Adrenal gland (tissue), 12 donors: ENCODE measurements around the gene KIF25. TPM values are rescaled to one million over a fixed set of nuclear protein-coding genes. Genes with fewer than 3 reads are reported as not detected.

ENCODE experiments used
- DNase-seq, 7 donors: peaks; one replicate each; pipeline ENCODE4 v3.0.0-alpha.2; 2019 to 2020
- H3K27ac ChIP-seq, 5 donors: fragments of 200-600 bp; sonication (generic) in 4 of 5; 1 replicate in 3 of 5; 2 replicates in 2 of 5; pipeline versions ENCODE4 v1.5.1 to v1.8.0; 2016 to 2020; ENCODE audit warnings: mild to moderate bottlenecking in 1 of 5
- H3K27me3 ChIP-seq: fragments of 200-600 bp; 2 replicates; pipeline ENCODE4 v1.8.0; 2021
- H3K36me3 ChIP-seq, 2 donors: fragments of 200-600 bp; replicated peaks in 1 of 2; 1 replicate in 1 of 2; 2 replicates in 1 of 2; pipeline versions ENCODE4 v1.5.1 to v1.8.0; 2018 to 2022
- H3K4me1 ChIP-seq, 2 donors: fragments of 200-600 bp; replicated peaks in 1 of 2; 1 replicate in 1 of 2; 2 replicates in 1 of 2; pipeline versions ENCODE4 v1.5.1 to v1.8.0; 2018 to 2021
- H3K4me3 ChIP-seq, 4 donors: fragments of 200-600 bp; sonication (generic) in 3 of 4; one replicate each; pipeline ENCODE4 v1.5.1; 2016 to 2018
- H3K9me3 ChIP-seq, 3 donors: fragments of 200-600 bp; sonication (generic) in 1 of 3; replicated peaks in 1 of 3; 1 replicate in 2 of 3; 2 replicates in 1 of 3; pipeline versions ENCODE4 v1.5.1 to v1.8.0; 2016 to 2021
- POLR2A ChIP-seq, 2 donors: fragments of 450-650 bp; IDR thresholded peaks; one replicate each; pipeline ENCODE4 v1.6.1; 2017; ENCODE audit warnings: antibody characterized with exemption in 2 of 2, mild to moderate bottlenecking in 2 of 2, moderate library complexity in 1 of 2
- WGBS, 4 donors: extraction: QIAGEN DNeasy Blood & Tissue Kit in 2 of 4; methylation state at CpG; one replicate each; pipeline versions ENCODE4 v1.1.5 to v1.1.7; 2013 to 2017; 5-methylcytosine and 5-hydroxymethylcytosine counted together
- intact Hi-C, 2 donors: fragments of 100-400 bp; cut with DNase I; formaldehyde crosslinking; loops; one replicate each; pipeline versions ENCODE4 v1.14.1 to v1.15.0; 2022 to 2023
- polyA plus RNA-seq, 3 donors: library from polyadenylated mRNA; stranded (reverse); fragments of 200-250 nt in 2 of 3; fragments of 350-450 nt in 1 of 3; fragmentation: Illumina TruSeq in 1 of 3; extraction: RNeasy Lipid Tissue Mini Kit (QIAGEN cat#74804) in 1 of 3; gene quantifications; one replicate each; pipeline ENCODE4 v1.2.3, GENCODE V29; 2013 to 2014
- total RNA-seq, 9 donors: library from RNA; depleted of rRNA in 4 of 9; stranded (reverse); fragments of >200 nt in 4 of 9; fragments of 120-200 nt in 1 of 9; fragmentation: NEBNext Ultra II Directional in 1 of 9; extraction: Animal tissue kit (Norgen Biotek cat#: 25700) in 1 of 9; gene quantifications; one replicate each; pipeline versions ENCODE4 v1.1.0 to v1.2.4, GENCODE V29; 2013 to 2023
- TF ChIP-seq, protein P1 (sequence below), 6 experiments: fragments of 450-650 bp in 4 of 6; fragments of 200-600 bp in 2 of 6; sonication (generic) in 1 of 6; IDR thresholded peaks; 1 replicate in 5 of 6; 2 replicates in 1 of 6; pipeline versions ENCODE4 v1.5.1 to v1.8.0; 2016 to 2021; ENCODE audit warnings: antibody characterized with exemption in 6 of 6, mild to moderate bottlenecking in 2 of 6, moderate library complexity in 1 of 6
- donor health status: healthy with polysubstance abuse.
- donor health status: Bipolar disorder and iron deficiency.
- donor health status: DM: yes; HTN: yes; CAD: no.
- donor health status: DM: no; HTN: no; CAD: no.
- donor health status: DM: no; HTN: no; CAD: no.
- donor health status: DM: yes; HTN: yes; CAD: no.

Gene KIF25
- total and polyA plus RNA-seq, 12 donors, result 0.44 to 0.97 TPM; not detected in 10

DNA sequence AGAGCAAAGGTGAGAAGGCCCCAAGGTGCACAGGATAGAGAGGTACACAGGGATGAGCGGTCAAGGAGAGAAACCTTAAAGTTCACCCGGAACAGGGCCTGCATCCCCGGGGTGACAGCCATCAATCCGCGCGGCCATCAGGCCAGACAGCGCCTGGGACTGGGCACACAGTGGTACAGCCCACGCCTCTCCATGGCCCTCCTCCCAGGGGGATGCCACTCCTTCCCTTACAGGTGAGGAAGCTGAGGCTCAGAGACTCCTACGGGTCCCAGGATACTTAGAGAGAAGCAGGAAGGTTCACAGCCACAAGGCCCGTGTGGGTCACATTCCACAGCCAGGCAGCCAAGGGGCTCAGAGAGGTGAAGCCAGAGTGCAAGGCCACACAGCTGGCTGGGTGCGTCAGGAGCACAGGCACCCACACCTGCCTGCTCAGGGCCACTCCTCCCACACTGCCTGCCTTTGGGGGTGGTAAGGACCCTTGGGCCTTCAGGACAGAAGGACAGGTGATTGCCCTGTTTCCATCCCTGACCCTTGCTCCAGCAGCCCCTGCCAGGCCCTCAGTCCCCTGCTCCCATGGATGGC is 66.8 kb downstream of the KIF25 start:
- TF ChIP-seq, protein P1, sequence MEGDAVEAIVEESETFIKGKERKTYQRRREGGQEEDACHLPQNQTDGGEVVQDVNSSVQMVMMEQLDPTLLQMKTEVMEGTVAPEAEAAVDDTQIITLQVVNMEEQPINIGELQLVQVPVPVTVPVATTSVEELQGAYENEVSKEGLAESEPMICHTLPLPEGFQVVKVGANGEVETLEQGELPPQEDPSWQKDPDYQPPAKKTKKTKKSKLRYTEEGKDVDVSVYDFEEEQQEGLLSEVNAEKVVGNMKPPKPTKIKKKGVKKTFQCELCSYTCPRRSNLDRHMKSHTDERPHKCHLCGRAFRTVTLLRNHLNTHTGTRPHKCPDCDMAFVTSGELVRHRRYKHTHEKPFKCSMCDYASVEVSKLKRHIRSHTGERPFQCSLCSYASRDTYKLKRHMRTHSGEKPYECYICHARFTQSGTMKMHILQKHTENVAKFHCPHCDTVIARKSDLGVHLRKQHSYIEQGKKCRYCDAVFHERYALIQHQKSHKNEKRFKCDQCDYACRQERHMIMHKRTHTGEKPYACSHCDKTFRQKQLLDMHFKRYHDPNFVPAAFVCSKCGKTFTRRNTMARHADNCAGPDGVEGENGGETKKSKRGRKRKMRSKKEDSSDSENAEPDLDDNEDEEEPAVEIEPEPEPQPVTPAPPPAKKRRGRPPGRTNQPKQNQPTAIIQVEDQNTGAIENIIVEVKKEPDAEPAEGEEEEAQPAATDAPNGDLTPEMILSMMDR (IDR thresholded peaks at IDR 0.05), result no peak
- TF ChIP-seq POLR2A (IDR thresholded peaks at IDR 0.05), result no peak
- Histone ChIP-seq H3K27ac (no peak overlapping the region), H3K27me3 (no peaks in the 10 kb centered on the region), H3K9me3 (no peaks in the 10 kb centered on the region), H3K4me3 (no peak overlapping the region), H3K36me3 (no peaks in the 10 kb centered on the region), H3K4me1 (no peaks in the 10 kb centered on the region)
- intact Hi-C loops, result no loop called here
- no peak for DNase-seq
- 69 to 94% (median 88%) methylated on average over 2 to 11 of the region's 11 CpGs for WGBS, 4 donors

DNA sequence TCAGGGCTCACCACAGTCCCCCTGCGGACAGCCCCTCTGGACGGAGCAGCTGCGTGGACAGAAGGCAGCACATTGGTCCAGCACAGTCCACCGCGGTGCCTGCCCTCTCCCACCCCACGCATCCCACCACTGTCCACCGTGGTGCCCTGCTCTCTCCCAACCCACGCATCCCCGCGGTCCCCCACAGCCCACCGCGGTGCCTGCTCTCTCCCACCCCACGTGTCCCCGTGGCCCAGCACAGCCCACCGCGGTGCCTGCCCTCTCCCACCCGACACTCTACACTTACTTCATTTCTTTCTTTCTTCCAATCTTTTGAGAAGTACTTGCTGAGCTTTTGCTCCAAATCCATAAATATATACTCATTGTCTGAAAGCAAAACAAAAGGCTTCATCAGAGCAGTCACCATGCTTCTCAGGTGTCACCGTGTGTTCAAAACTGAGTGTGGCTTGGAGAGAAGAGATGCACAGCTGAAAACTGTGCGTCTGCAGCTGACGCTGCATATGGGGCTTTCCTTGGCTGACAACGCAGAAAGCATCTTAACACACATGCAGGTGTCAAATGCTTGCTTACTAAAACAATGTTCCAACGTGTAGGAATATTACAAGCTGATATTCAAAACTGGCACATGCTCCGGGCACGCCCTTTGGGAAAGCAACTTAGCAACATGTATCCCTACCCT is 69.7 kb downstream of the KIF25 start:
- no peaks in the 10 kb centered on the region for H3K9me3 ChIP-seq
- H3K27me3 ChIP-seq, result no peaks in the 10 kb centered on the region
- no peaks in the 10 kb centered on the region for H3K4me1 ChIP-seq
- no peak overlapping the region for H3K4me3 ChIP-seq
- no peak for DNase-seq
- no peak for TF ChIP-seq POLR2A (IDR thresholded peaks at IDR 0.05)
- TF ChIP-seq, protein P1 (IDR thresholded peaks at IDR 0.05), result no peak
- 86 to 93% (median 90%) methylated on average over 22 to 24 of the region's 24 CpGs for WGBS, 4 donors
- intact Hi-C loops, result no loop called here
- H3K27ac ChIP-seq, result no peak overlapping the region
- H3K36me3 ChIP-seq, result no peaks in the 10 kb centered on the region

DNA sequence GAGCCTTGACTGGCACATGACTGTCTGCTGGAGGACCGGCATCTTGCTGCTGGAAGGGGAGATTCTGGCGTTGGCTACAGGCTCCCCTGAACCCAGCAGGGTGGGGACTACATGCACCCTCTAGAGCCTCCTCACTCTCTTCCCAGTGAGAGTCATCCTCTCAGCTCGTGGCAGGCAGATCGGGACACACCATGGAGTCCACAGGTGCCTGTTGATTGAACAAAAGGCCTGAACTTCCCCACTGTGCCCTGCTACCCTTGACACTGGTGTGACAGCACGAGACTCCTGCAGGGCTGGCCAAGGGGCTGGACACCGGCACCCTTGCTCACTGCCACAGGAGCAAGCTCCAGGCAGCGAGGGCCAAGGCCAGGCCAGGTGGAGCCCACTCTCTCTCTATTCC is 73.3 kb downstream of the KIF25 start:
- no peaks in the 10 kb centered on the region for H3K27me3 ChIP-seq
- no peaks in the 10 kb centered on the region for H3K4me1 ChIP-seq
- no peak overlapping the region for H3K27ac ChIP-seq
- no peaks in the 10 kb centered on the region for H3K9me3 ChIP-seq
- no peak for DNase-seq
- WGBS, 4 donors, result 87 to 91% (median 88%) methylated on average over 7 of the region's 7 CpGs
- intact Hi-C loops, result no loop called here
- no peak overlapping the region for H3K4me3 ChIP-seq
- no peak for TF ChIP-seq POLR2A (IDR thresholded peaks at IDR 0.05)
- TF ChIP-seq, protein P1 (IDR thresholded peaks at IDR 0.05), result no peak
- no peaks in the 10 kb centered on the region for H3K36me3 ChIP-seq

DNA sequence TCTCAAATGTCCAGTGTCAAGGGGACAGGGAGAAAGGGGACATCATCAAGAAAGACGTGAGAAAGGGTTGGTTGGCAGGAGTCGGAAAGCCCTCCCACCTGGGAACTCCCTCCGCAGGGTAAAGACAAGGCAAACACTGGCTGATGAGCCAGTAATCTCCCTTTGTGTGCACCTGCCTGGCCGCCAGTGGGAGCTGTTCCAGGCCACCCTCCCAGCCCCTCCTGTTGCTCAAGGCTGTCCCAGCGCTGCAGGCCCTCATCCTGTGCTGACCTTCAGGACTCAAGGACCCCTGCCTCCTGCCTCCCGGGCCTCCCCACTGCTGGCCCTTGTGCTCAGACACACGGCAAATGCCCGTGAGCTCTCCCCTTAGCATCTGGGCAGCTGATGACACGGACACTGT is 74.1 kb downstream of the KIF25 start:
- no peak for DNase-seq
- intact Hi-C loops, result no loop called here
- H3K4me1 ChIP-seq, result no peaks in the 10 kb centered on the region
- no peaks in the 10 kb centered on the region for H3K9me3 ChIP-seq
- WGBS, 4 donors, result 63 to 88% (median 67%) methylated on average over 4 to 9 of the region's 9 CpGs
- H3K27ac ChIP-seq, result no peak overlapping the region
- TF ChIP-seq, protein P1 (IDR thresholded peaks at IDR 0.05), result no peak
- no peak for TF ChIP-seq POLR2A (IDR thresholded peaks at IDR 0.05)
- no peak overlapping the region for H3K4me3 ChIP-seq
- H3K27me3 ChIP-seq, result no peaks in the 10 kb centered on the region
- no peaks in the 10 kb centered on the region for H3K36me3 ChIP-seq
